ENCODE data around the gene AADACL4.

GRCh38 chr1:12615159-12615864 is 28.6 kb upstream of the AADACL4 start:
- TF ChIP-seq CTCF (IDR thresholded peaks at IDR 0.05; ENCODE audit: poor library complexity) (no peak), EZH2 (IDR thresholded peaks at IDR 0.05; ENCODE audit: borderline replicate concordance) (no peak), EZH2phosphoT487 (IDR thresholded peaks at IDR 0.05; ENCODE audit: low read depth, severe bottlenecking, unreplicated experiment) (no peak)

Measured in hepatocyte (in vitro differentiated cells).